H1 (cell line): ENCODE measurements around the gene XYLB. TPM values are rescaled to one million over a fixed set of nuclear protein-coding genes. Genes with fewer than 3 reads are reported as not detected.
A peak's percentile ranks its signal among the peaks of the same experiment; 100 is the strongest.

ENCODE experiments used
- CTCF ChIA-PET: fragments of 300-600 bp; sonication (Branson Sonifier 250); formaldehyde crosslinking; loops from one replicate; lab custom pipeline; 2021; ENCODE audit not compliant: partially characterized antibody; lab: Charles Lee
- POLR2A ChIA-PET: fragments of 300-600 bp; sonication (Branson Sonifier 250); formaldehyde crosslinking; loops from one replicate; lab custom pipeline; 2021; ENCODE audit warnings: inconsistent platforms; ENCODE audit not compliant: partially characterized antibody; lab: Charles Lee
- DNase-seq, 2 experiments: peaks; one replicate each; pipeline versions ENCODE4 v3.0.0 to v3.0.0-alpha.2; 2010 to 2022; ENCODE audit warnings: low spot score in 2 of 2, low read depth in 1 of 2, mixed read lengths in 1 of 2
- FAIRE-seq: peaks from 2 replicates; lab custom pipeline; 2011; peaks lifted over from hg19 to GRCh38; lab: Jason Lieb, UNC
- H2AFZ ChIP-seq: 2 replicates; pipeline ENCODE4 v1.8.1; 2012; ENCODE audit warnings: low read length, inconsistent platforms
- H2AK5ac ChIP-seq: 2 replicates; pipeline ENCODE4 v1.6.1; 2013; ENCODE audit warnings: low read depth, low read length
- H2BK120ac ChIP-seq: replicated peaks from 2 replicates; pipeline ENCODE3; 2013; ENCODE audit warnings: low read depth, low read length, inconsistent platforms
- H2BK12ac ChIP-seq: 2 replicates; pipeline ENCODE4 v1.6.1; 2013; ENCODE audit warnings: low read depth, low read length
- H2BK15ac ChIP-seq: 2 replicates; pipeline ENCODE4 v1.6.1; 2013; ENCODE audit warnings: low read length
- H2BK20ac ChIP-seq: 2 replicates; pipeline ENCODE4 v1.6.1; 2013; ENCODE audit warnings: low read length
- H2BK5ac ChIP-seq: 2 replicates; pipeline ENCODE4 v1.6.1; 2013; ENCODE audit warnings: low read depth, low read length
- H3K14ac ChIP-seq: 2 replicates; pipeline ENCODE4 v1.6.1; 2013; ENCODE audit warnings: inconsistent platforms; ENCODE audit not compliant: insufficient read length
- H3K18ac ChIP-seq: 2 replicates; pipeline ENCODE4 v1.6.1; 2013; ENCODE audit warnings: low read length; ENCODE audit errors: extremely low read depth
- H3K23ac ChIP-seq: 2 replicates; pipeline ENCODE4 v1.6.1; 2013; ENCODE audit warnings: inconsistent platforms; ENCODE audit not compliant: insufficient read length
- H3K23me2 ChIP-seq: 2 replicates; pipeline ENCODE4 v1.6.1; 2013; ENCODE audit warnings: low read depth, low read length
- H3K27ac ChIP-seq: 2 replicates; pipeline ENCODE4 v1.6.1; 2011; ENCODE audit warnings: low read depth, low read length, inconsistent platforms
- H3K27me3 ChIP-seq, 4 experiments: replicated peaks in 1 of 4; 1 replicate in 1 of 4; 2 replicates in 3 of 4; pipeline versions ENCODE4 v1.6.1 to v1.8.1; 2011 to 2013; ENCODE audit warnings: low read length in 3 of 4, mild to moderate bottlenecking in 3 of 4, inconsistent platforms in 2 of 4, mixed read lengths in 2 of 4, moderate library complexity in 1 of 4; ENCODE audit not compliant: control insufficient read depth in 3 of 4, insufficient read depth in 3 of 4; ENCODE audit errors: extremely low read depth in 1 of 4
- H3K36me3 ChIP-seq, 4 experiments: 2 replicates each; pipeline versions ENCODE4 v1.6.1 to v1.8.1; 2011 to 2013; ENCODE audit warnings: mild to moderate bottlenecking in 4 of 4, low read length in 3 of 4, moderate library complexity in 2 of 4, control low read depth in 1 of 4, inconsistent platforms in 1 of 4; ENCODE audit not compliant: insufficient read depth in 4 of 4, control insufficient read depth in 2 of 4
- H3K4ac ChIP-seq: replicated peaks from 2 replicates; pipeline ENCODE3; 2013; ENCODE audit warnings: low read length, low read depth, mixed read lengths, inconsistent platforms; ENCODE audit not compliant: insufficient read length
- H3K4me1 ChIP-seq, 4 experiments: replicated peaks in 1 of 4; 1 replicate in 1 of 4; 2 replicates in 3 of 4; pipeline versions ENCODE4 v1.6.1 to v1.8.1; 2011 to 2013; ENCODE audit warnings: low read length in 3 of 4, inconsistent platforms in 2 of 4, mixed read lengths in 1 of 4; ENCODE audit not compliant: insufficient read depth in 4 of 4, control insufficient read depth in 3 of 4
- H3K4me2 ChIP-seq, 2 experiments: 2 replicates each; pipeline versions ENCODE4 v1.6.1 to v1.8.1; 2011 to 2013; ENCODE audit warnings: low read depth in 2 of 2, low read length in 2 of 2, control low read depth in 1 of 2, inconsistent platforms in 1 of 2, mild to moderate bottlenecking in 1 of 2; ENCODE audit not compliant: insufficient read depth in 1 of 2
- H3K4me3 ChIP-seq, 4 experiments: fragments of 200-600, 300-600 bp in 1 of 4; sonication (generic), shearing (Covaris generic), sonication (Bioruptor Twin) in 1 of 4; 2 replicates each; pipeline versions ENCODE4 v1.5.1 to v1.8.1; 2011 to 2016; ENCODE audit warnings: low read length in 4 of 4, low read depth in 3 of 4, control low read depth in 2 of 4, inconsistent platforms in 2 of 4, mild to moderate bottlenecking in 2 of 4, mixed read lengths in 1 of 4, moderate library complexity in 1 of 4; ENCODE audit not compliant: insufficient read depth in 2 of 4; ENCODE audit errors: extremely low read depth in 1 of 4
- H3K56ac ChIP-seq: replicated peaks from 2 replicates; pipeline ENCODE3; 2013; ENCODE audit warnings: low read depth, mild to moderate bottlenecking, mixed read lengths, low read length, inconsistent platforms; ENCODE audit not compliant: insufficient read length
- H3K79me1 ChIP-seq: 2 replicates; pipeline ENCODE4 v1.6.1; 2013; ENCODE audit warnings: low read depth, low read length, control low read depth
- H3K79me2 ChIP-seq, 2 experiments: 2 replicates each; pipeline versions ENCODE4 v1.6.1 to v1.8.1; 2012 to 2013; ENCODE audit warnings: low read length in 2 of 2, mild to moderate bottlenecking in 2 of 2, inconsistent platforms in 1 of 2; ENCODE audit not compliant: insufficient read depth in 2 of 2, control insufficient read depth in 1 of 2
- H3K9ac ChIP-seq, 4 experiments: replicated peaks in 1 of 4; 1 replicate in 1 of 4; 2 replicates in 3 of 4; pipeline versions ENCODE4 v1.6.1 to v1.8.1; 2011 to 2013; ENCODE audit warnings: low read depth in 3 of 4, low read length in 3 of 4, control low read depth in 2 of 4, mild to moderate bottlenecking in 2 of 4, moderate library complexity in 2 of 4, inconsistent platforms in 1 of 4; ENCODE audit errors: extremely low read depth in 1 of 4
- H3K9me3 ChIP-seq, 2 experiments: 2 replicates each; pipeline versions ENCODE4 v1.6.1 to v1.8.1; 2012 to 2013; ENCODE audit warnings: mild to moderate bottlenecking in 2 of 2, moderate library complexity in 2 of 2, control low read depth in 1 of 2, inconsistent platforms in 1 of 2, low read depth in 1 of 2, low read length in 1 of 2, mixed read lengths in 1 of 2; ENCODE audit not compliant: insufficient read depth in 2 of 2
- H4K20me1 ChIP-seq, 2 experiments: replicated peaks in 1 of 2; 2 replicates each; pipeline versions ENCODE3 to v1.8.1; 2011 to 2013; ENCODE audit warnings: inconsistent platforms in 2 of 2, low read length in 2 of 2, mild to moderate bottlenecking in 1 of 2; ENCODE audit not compliant: insufficient read depth in 2 of 2, control insufficient read depth in 1 of 2
- H4K5ac ChIP-seq: 2 replicates; pipeline ENCODE4 v1.6.1; 2013; ENCODE audit warnings: low read length, low read depth, mixed read lengths, inconsistent platforms; ENCODE audit not compliant: insufficient read length
- H4K8ac ChIP-seq: 2 replicates; pipeline ENCODE4 v1.8.0; 2013; ENCODE audit warnings: mild to moderate bottlenecking, moderate library complexity, low read length, inconsistent platforms; ENCODE audit not compliant: insufficient read depth; ENCODE audit errors: extremely low read depth
- H4K91ac ChIP-seq: replicated peaks from 2 replicates; pipeline ENCODE3; 2013; ENCODE audit warnings: low read length, mixed read lengths, inconsistent platforms; ENCODE audit not compliant: insufficient read length
- HDAC6 ChIP-seq: IDR thresholded peaks from one replicate; pipeline ENCODE4 v1.7.1; 2012; ENCODE audit warnings: low read depth, mild to moderate bottlenecking, inconsistent platforms, low read length, moderate library complexity
- KDM5A ChIP-seq: fragments of 200-600 bp; IDR thresholded peaks from 2 replicates; pipeline ENCODE4 v1.7.1; 2012; ENCODE audit warnings: mild to moderate bottlenecking, low read length, inconsistent platforms, mixed read lengths
- WGBS, 2 experiments: shearing (Covaris generic) in 1 of 2; methylation state at CpG; one replicate each; pipeline versions ENCODE4 v1.1.6 to v1.1.7; 2013 to 2015; ENCODE audit warnings: low lambda C conversion rate in 2 of 2, mixed read lengths in 2 of 2, inconsistent platforms in 1 of 2, low coverage in 1 of 2, missing lambda C conversion rate in 1 of 2; ENCODE audit not compliant: insufficient replicate concordance in 2 of 2, insufficient coverage in 1 of 2, insufficient read length in 1 of 2; ENCODE audit errors: extremely low coverage in 1 of 2, missing lambda C conversion rate in 1 of 2; 5-methylcytosine and 5-hydroxymethylcytosine counted together
- polyA plus RNA-seq, 7 experiments: library from polyadenylated mRNA; depleted of rRNA in 3 of 7; stranded (reverse) in 5 of 7; unstranded in 2 of 7; fragments of >200 nt in 5 of 7; fragments of 200-250 nt in 2 of 7; gene quantifications; 1 replicate in 5 of 7; 2 replicates in 1 of 7; 4 replicates in 1 of 7; pipeline versions ENCODE4 v1.2.1 to v1.2.3, GENCODE V29; 2011 to 2013; ENCODE audit warnings: missing spikeins in 2 of 7, mixed read lengths in 2 of 7
- total RNA-seq: library from RNA; stranded (reverse); fragmentation: NEBNext Ultra II Directional; extraction: Animal tissue kit (Norgen Biotek cat#: 25700); gene quantifications from 2 replicates; pipeline ENCODE4 v1.2.1, GENCODE V29; 2021

The XYLB gene
- total and polyA plus RNA-seq, 2 of the 8 experiments (the other 6 are each of a cell fraction or from before 2014, with no cell fraction given), result 1.7 to 5.5 TPM

GRCh38 chr3:38318766-38319671 is 27.6 kb upstream of the XYLB start:
- Histone ChIP-seq H3K56ac (no peak overlapping the region), H3K79me1 (no peaks in the 10 kb centered on the region), H3K4me1 (peaks cover 0 to 4% (median 0%) of the 10 kb centered on the region in 4 experiments; a peak in 2 of 7 replicates), H4K91ac (no peak overlapping the region), H4K20me1 (no peaks in the 10 kb centered on the region), H3K9ac (no peak overlapping the region), H3K4ac (no peak overlapping the region), H2BK5ac (no peak overlapping the region), H3K4me2 (no peak overlapping the region), H3K27ac (no peak overlapping the region), H3K18ac (no peak overlapping the region), H3K36me3 (no peaks in the 10 kb centered on the region), H3K23me2 (no peaks in the 10 kb centered on the region), H2AFZ (no peak overlapping the region; the same call in 1 of the 2 replicates), H3K4me3 (no peak overlapping the region), H2AK5ac (no peak overlapping the region), H2BK15ac (no peak overlapping the region), H3K27me3 (no peaks in the 10 kb centered on the region), H2BK20ac (no peak overlapping the region), H4K8ac (no peak overlapping the region; the same call in 1 of the 2 replicates), H2BK12ac (no peak overlapping the region), H2BK120ac (no peak overlapping the region), H3K14ac (no peak overlapping the region), H3K79me2 (no peaks in the 10 kb centered on the region), H3K23ac (no peak overlapping the region), H4K5ac (no peak overlapping the region), H3K9me3 (no peaks in the 10 kb centered on the region)
- FAIRE-seq (no peak), DNase-seq (peak in 1 of 2 experiments; percentile 35)
- 89% methylated on average over 8 of the region's 8 CpGs; no CpG with 5 or more reads in 1 of the 2 experiments for WGBS, 2 experiments
- POLR2A ChIA-PET, result interaction anchor here (0.7 kb wide), 1 partner anchor 179 kb away, joined by 3 read pairs; no protein-coding TSS in a partner anchor
- CTCF ChIA-PET, result interaction anchor here (0.6 to 2.2 kb wide), 6 partner anchors 11 to 332 kb away, joined by 3 to 16 read pairs (median 4); no protein-coding TSS in a partner anchor
- no peak for TF ChIP-seq HDAC6
- no peak for TF ChIP-seq KDM5A
